ENCODE results near the gene MAK. TPM values are rescaled to one million over a fixed set of nuclear protein-coding genes. Genes with fewer than 3 reads are reported as not detected.

MAK gene
- total and polyA plus RNA-seq, 2 experiments from 2014 or later = 0.35 to 1.6 TPM

DNA sequence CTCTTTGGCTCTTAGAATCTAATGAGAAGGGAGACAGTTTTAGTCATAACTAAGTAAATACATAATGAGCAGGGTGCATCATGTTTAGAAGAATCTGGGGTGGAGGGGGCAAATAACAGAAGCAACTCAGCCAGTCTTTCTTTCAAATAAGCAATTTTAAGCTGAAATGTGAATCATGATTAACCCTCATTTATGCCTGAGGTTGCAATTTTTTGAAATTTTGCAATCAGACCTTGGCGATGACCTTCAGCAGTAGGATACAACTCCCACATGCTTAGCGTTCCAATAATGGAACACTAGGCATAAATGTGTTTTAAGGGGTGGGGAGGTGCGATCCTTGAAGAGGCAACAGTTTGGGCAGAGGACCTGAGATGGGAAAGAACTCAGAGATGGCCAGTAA lies 60.1 kb downstream of the MAK start:
- DNase-seq (ENCODE audit: low spot score) (no peak), ATAC-seq (no peak)
- Histone ChIP-seq H3F3A (replicated peaks; ENCODE audit: low read depth) (no peaks in the 10 kb centered on the region; the same call in 1 of the 2 replicates), H3K4me3 (no peak overlapping the region), H3K4me1 (ENCODE audit: insufficient read depth) (no peaks in the 10 kb centered on the region), H3K4me2 (no peak overlapping the region), H3K79me2 (replicated peaks; ENCODE audit: insufficient read depth) (no peaks in the 10 kb centered on the region), H3K27ac (ENCODE audit: low read depth) (no peak overlapping the region), H2AFZ (no peak overlapping the region), H4K20me1 (replicated peaks; ENCODE audit: insufficient read depth) (no peaks in the 10 kb centered on the region; the same call in 1 of the 2 replicates), H3K9me2 (ENCODE audit: insufficient read depth) (no peaks in the 10 kb centered on the region), H3K36me3 (ENCODE audit: insufficient read depth) (0 out of 2 replicates have a peak, but pooled peaks cover 4% of the 10 kb centered on the region), H3K27me3 (ENCODE audit: insufficient read depth) (no peaks in the 10 kb centered on the region)
- no peaks in the 10 kb centered on the region for H3K9me3 Mint-ChIP-seq
- no peaks in the 10 kb centered on the region for H3K4me1 Mint-ChIP-seq
- H3K27ac Mint-ChIP-seq = no peak overlapping the region
- peaks cover 12% of the 10 kb centered on the region; the same call in 1 of the 3 replicates for H3K36me3 Mint-ChIP-seq (ENCODE audit: low read depth)
- no peaks in the 10 kb centered on the region for H3K27me3 Mint-ChIP-seq (ENCODE audit: insufficient read depth, low read depth, poor library complexity)
- TF ChIP-seq ZNF331 (CRISPR knock-in tag; IDR thresholded peaks at IDR 0.05; ENCODE audit: low read depth) (no peak), EZH2 (IDR thresholded peaks at IDR 0.05; ENCODE audit: low read depth, unreplicated experiment) (no peak), ZNF114 (CRISPR knock-in tag; IDR thresholded peaks at IDR 0.05) (no peak), NANOG (IDR thresholded peaks at IDR 0.05; ENCODE audit: borderline replicate concordance) (no peak), EZH2phosphoT487 (IDR thresholded peaks at IDR 0.05; ENCODE audit: unreplicated experiment) (no peak), POLR2AphosphoS5 (IDR thresholded peaks at IDR 0.05; ENCODE audit: low read depth) (no peak), STAT1 (IDR thresholded peaks at IDR 0.05; ENCODE audit: unreplicated experiment) (no peak), CREB1 (CRISPR knock-in tag; IDR thresholded peaks at IDR 0.05; ENCODE audit: low read depth) (no peak), JUNB (IDR thresholded peaks at IDR 0.05; ENCODE audit: unreplicated experiment) (no peak)
- TF ChIP-seq, protein P1, sequence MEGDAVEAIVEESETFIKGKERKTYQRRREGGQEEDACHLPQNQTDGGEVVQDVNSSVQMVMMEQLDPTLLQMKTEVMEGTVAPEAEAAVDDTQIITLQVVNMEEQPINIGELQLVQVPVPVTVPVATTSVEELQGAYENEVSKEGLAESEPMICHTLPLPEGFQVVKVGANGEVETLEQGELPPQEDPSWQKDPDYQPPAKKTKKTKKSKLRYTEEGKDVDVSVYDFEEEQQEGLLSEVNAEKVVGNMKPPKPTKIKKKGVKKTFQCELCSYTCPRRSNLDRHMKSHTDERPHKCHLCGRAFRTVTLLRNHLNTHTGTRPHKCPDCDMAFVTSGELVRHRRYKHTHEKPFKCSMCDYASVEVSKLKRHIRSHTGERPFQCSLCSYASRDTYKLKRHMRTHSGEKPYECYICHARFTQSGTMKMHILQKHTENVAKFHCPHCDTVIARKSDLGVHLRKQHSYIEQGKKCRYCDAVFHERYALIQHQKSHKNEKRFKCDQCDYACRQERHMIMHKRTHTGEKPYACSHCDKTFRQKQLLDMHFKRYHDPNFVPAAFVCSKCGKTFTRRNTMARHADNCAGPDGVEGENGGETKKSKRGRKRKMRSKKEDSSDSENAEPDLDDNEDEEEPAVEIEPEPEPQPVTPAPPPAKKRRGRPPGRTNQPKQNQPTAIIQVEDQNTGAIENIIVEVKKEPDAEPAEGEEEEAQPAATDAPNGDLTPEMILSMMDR (conservative IDR thresholded peaks at IDR 0.05; ENCODE audit: low read depth in 2 of 2) = no peak
- TF ChIP-seq, protein P2, sequence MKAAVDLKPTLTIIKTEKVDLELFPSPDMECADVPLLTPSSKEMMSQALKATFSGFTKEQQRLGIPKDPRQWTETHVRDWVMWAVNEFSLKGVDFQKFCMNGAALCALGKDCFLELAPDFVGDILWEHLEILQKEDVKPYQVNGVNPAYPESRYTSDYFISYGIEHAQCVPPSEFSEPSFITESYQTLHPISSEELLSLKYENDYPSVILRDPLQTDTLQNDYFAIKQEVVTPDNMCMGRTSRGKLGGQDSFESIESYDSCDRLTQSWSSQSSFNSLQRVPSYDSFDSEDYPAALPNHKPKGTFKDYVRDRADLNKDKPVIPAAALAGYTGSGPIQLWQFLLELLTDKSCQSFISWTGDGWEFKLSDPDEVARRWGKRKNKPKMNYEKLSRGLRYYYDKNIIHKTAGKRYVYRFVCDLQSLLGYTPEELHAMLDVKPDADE (IDR thresholded peaks at IDR 0.05) = no peak
- TF ChIP-seq, protein P3, sequence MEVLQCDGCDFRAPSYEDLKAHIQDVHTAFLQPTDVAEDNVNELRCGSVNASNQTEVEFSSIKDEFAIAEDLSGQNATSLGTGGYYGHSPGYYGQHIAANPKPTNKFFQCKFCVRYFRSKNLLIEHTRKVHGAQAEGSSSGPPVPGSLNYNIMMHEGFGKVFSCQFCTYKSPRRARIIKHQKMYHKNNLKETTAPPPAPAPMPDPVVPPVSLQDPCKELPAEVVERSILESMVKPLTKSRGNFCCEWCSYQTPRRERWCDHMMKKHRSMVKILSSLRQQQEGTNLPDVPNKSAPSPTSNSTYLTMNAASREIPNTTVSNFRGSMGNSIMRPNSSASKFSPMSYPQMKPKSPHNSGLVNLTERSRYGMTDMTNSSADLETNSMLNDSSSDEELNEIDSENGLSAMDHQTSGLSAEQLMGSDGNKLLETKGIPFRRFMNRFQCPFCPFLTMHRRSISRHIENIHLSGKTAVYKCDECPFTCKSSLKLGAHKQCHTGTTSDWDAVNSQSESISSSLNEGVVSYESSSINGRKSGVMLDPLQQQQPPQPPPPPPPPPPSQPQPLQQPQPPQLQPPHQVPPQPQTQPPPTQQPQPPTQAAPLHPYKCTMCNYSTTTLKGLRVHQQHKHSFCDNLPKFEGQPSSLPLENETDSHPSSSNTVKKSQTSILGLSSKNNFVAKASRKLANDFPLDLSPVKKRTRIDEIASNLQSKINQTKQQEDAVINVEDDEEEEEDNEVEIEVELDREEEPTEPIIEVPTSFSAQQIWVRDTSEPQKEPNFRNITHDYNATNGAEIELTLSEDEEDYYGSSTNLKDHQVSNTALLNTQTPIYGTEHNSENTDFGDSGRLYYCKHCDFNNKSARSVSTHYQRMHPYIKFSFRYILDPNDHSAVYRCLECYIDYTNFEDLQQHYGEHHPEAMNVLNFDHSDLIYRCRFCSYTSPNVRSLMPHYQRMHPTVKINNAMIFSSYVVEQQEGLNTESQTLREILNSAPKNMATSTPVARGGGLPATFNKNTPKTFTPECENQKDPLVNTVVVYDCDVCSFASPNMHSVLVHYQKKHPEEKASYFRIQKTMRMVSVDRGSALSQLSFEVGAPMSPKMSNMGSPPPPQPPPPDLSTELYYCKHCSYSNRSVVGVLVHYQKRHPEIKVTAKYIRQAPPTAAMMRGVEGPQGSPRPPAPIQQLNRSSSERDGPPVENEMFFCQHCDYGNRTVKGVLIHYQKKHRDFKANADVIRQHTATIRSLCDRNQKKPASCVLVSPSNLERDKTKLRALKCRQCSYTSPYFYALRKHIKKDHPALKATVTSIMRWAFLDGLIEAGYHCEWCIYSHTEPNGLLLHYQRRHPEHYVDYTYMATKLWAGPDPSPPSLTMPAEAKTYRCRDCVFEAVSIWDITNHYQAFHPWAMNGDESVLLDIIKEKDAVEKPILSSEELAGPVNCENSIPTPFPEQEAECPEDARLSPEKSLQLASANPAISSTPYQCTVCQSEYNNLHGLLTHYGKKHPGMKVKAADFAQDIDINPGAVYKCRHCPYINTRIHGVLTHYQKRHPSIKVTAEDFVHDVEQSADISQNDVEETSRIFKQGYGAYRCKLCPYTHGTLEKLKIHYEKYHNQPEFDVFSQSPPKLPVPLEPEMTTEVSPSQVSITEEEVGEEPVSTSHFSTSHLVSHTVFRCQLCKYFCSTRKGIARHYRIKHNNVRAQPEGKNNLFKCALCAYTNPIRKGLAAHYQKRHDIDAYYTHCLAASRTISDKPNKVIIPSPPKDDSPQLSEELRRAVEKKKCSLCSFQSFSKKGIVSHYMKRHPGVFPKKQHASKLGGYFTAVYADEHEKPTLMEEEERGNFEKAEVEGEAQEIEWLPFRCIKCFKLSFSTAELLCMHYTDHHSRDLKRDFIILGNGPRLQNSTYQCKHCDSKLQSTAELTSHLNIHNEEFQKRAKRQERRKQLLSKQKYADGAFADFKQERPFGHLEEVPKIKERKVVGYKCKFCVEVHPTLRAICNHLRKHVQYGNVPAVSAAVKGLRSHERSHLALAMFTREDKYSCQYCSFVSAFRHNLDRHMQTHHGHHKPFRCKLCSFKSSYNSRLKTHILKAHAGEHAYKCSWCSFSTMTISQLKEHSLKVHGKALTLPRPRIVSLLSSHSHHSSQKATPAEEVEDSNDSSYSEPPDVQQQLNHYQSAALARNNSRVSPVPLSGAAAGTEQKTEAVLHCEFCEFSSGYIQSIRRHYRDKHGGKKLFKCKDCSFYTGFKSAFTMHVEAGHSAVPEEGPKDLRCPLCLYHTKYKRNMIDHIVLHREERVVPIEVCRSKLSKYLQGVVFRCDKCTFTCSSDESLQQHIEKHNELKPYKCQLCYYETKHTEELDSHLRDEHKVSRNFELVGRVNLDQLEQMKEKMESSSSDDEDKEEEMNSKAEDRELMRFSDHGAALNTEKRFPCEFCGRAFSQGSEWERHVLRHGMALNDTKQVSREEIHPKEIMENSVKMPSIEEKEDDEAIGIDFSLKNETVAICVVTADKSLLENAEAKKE (CRISPR knock-in tag; IDR thresholded peaks at IDR 0.05) = no peak
- TF ChIP-seq, protein P4, sequence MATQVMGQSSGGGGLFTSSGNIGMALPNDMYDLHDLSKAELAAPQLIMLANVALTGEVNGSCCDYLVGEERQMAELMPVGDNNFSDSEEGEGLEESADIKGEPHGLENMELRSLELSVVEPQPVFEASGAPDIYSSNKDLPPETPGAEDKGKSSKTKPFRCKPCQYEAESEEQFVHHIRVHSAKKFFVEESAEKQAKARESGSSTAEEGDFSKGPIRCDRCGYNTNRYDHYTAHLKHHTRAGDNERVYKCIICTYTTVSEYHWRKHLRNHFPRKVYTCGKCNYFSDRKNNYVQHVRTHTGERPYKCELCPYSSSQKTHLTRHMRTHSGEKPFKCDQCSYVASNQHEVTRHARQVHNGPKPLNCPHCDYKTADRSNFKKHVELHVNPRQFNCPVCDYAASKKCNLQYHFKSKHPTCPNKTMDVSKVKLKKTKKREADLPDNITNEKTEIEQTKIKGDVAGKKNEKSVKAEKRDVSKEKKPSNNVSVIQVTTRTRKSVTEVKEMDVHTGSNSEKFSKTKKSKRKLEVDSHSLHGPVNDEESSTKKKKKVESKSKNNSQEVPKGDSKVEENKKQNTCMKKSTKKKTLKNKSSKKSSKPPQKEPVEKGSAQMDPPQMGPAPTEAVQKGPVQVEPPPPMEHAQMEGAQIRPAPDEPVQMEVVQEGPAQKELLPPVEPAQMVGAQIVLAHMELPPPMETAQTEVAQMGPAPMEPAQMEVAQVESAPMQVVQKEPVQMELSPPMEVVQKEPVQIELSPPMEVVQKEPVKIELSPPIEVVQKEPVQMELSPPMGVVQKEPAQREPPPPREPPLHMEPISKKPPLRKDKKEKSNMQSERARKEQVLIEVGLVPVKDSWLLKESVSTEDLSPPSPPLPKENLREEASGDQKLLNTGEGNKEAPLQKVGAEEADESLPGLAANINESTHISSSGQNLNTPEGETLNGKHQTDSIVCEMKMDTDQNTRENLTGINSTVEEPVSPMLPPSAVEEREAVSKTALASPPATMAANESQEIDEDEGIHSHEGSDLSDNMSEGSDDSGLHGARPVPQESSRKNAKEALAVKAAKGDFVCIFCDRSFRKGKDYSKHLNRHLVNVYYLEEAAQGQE (IDR thresholded peaks at IDR 0.05; ENCODE audit: unreplicated experiment) = no peak
- no peak overlapping the region for H3K4me3 Mint-ChIP-seq
